ENCODE measurements around the gene STPG3. TPM values are rescaled to one million over a fixed set of nuclear protein-coding genes. Genes with fewer than 3 reads are reported as not detected.

STPG3 gene
- total and polyA plus RNA-seq, 3 donors from 2014 or later, result 14.6 to 58.9 (median 34.1) TPM

- DNase-seq, result no peak
- Histone ChIP-seq H3K27ac (no peak overlapping the region), H3K4me3 (no peak overlapping the region), H3K27me3 (no peaks in the 10 kb centered on the region), H3K9me3 (no peaks in the 10 kb centered on the region), H3K36me3 (ENCODE audit: low read depth, missing control alignments) (no peaks in the 10 kb centered on the region), H3K4me1 (peaks cover 29% of the 10 kb centered on the region)
- WGBS, 2 donors, result 65 to 80% methylated on average over 9 to 15 of the region's 15 CpGs
- intact Hi-C loops (cut with DNase I; ENCODE audit: low total_unique reads), result no loop called here
- no peak for TF ChIP-seq CTCF (IDR thresholded peaks at IDR 0.05)
- TF ChIP-seq POLR2A (IDR thresholded peaks at IDR 0.05), result no peak
These were observed 7.2 kb upstream of the STPG3 start for GRCh38 chr9:137243626-137244485.

- WGBS, 2 donors, result 79 to 90% methylated on average over 6 to 36 of the region's 36 CpGs
- Histone ChIP-seq H3K4me1 (peaks cover 31% of the 10 kb centered on the region), H3K9me3 (no peaks in the 10 kb centered on the region), H3K27ac (no peak overlapping the region), H3K4me3 (no peak overlapping the region), H3K27me3 (no peaks in the 10 kb centered on the region), H3K36me3 (ENCODE audit: low read depth, missing control alignments) (no peaks in the 10 kb centered on the region)
- intact Hi-C loops (cut with DNase I; ENCODE audit: low total_unique reads), result no loop called here
- TF ChIP-seq POLR2A (IDR thresholded peaks at IDR 0.05) (no peak), CTCF (IDR thresholded peaks at IDR 0.05) (no peak)
- DNase-seq, result no peak
These were observed 6.3 kb upstream of the STPG3 start for GRCh38 chr9:137244486-137245449.

GRCh38 chr9:137245450-137246421, 5.3 kb upstream of the STPG3 start:
- DNase-seq, result no peak
- Histone ChIP-seq H3K36me3 (ENCODE audit: low read depth, missing control alignments) (no peaks in the 10 kb centered on the region), H3K4me3 (no peak overlapping the region), H3K27ac (no peak overlapping the region), H3K27me3 (no peaks in the 10 kb centered on the region), H3K9me3 (no peaks in the 10 kb centered on the region), H3K4me1 (peaks cover 39% of the 10 kb centered on the region)
- intact Hi-C loops (cut with DNase I; ENCODE audit: low total_unique reads), result no loop called here
- TF ChIP-seq CTCF (IDR thresholded peaks at IDR 0.05) (no peak), POLR2A (IDR thresholded peaks at IDR 0.05) (no peak)
- WGBS, 2 donors, result 89 to 94% methylated on average over 18 to 24 of the region's 25 CpGs

- no peak for DNase-seq
- no peak overlapping the region for H3K4me3 ChIP-seq
- no peak overlapping the region for H3K27ac ChIP-seq
- 48 to 68% methylated on average over 14 to 20 of the region's 20 CpGs for WGBS, 2 donors
- intact Hi-C loops (cut with DNase I; ENCODE audit: low total_unique reads), result no loop called here
- peaks cover 43% of the 10 kb centered on the region for H3K4me1 ChIP-seq
- H3K36me3 ChIP-seq (ENCODE audit: low read depth, missing control alignments), result no peaks in the 10 kb centered on the region
- TF ChIP-seq CTCF (IDR thresholded peaks at IDR 0.05), result no peak
- TF ChIP-seq POLR2A (IDR thresholded peaks at IDR 0.05), result no peak
- no peaks in the 10 kb centered on the region for H3K9me3 ChIP-seq
- no peaks in the 10 kb centered on the region for H3K27me3 ChIP-seq
These were observed 3.8 kb upstream of the STPG3 start for GRCh38 chr9:137247135-137247915.
